C4-2B (cell line): ENCODE measurements around the gene BCL2L1.

Source experiments
- H3K27ac ChIP-seq: fragments of 450-650 bp; 2 replicates; pipeline ENCODE4 v1.5.1; 2017
- CTCF ChIP-seq: fragments of 450-650 bp; conservative IDR thresholded peaks from 2 replicates; pipeline ENCODE4 v1.5.1; 2017; ENCODE audit warnings: mild to moderate bottlenecking
- ZFX ChIP-seq: fragments of 450-650 bp; IDR thresholded peaks from 2 replicates; pipeline ENCODE4 v1.6.1; 2017

The BCL2L1 gene

GRCh38 chr20:31722257-31723068 is at the start of gene BCL2L1:
Gene BCL2L1, minus strand, starts transcription at chr20:31722868. Its CDS starts 650 bp downstream, at chr20:31722218.
- no peak for TF ChIP-seq ZFX
- peak; percentile 29; the same call in 1 of the 2 replicates for TF ChIP-seq CTCF
- H3K27ac ChIP-seq, result peak within 1 kb of the TSS; percentile 95

- TF ChIP-seq ZFX (no peak), CTCF (no peak)
- no peak overlapping the region for H3K27ac ChIP-seq
Observed at GRCh38 chr20:31770243-31770642, 47.6 kb upstream of the BCL2L1 start.

- TF ChIP-seq ZFX, result no peak
- TF ChIP-seq CTCF, result no peak
- no peak overlapping the region for H3K27ac ChIP-seq
Observed at GRCh38 chr20:31769681-31770080, 47.0 kb upstream of the BCL2L1 start.

- H3K27ac ChIP-seq, result no peak overlapping the region
- no peak for TF ChIP-seq ZFX
- TF ChIP-seq CTCF, result no peak
Observed at GRCh38 chr20:31767805-31768204, 45.1 kb upstream of the BCL2L1 start.

GRCh38 chr20:31764641-31765305 is 42.1 kb upstream of the BCL2L1 start:
- TF ChIP-seq ZFX, result no peak
- TF ChIP-seq CTCF, result no peak
- no peak overlapping the region for H3K27ac ChIP-seq

- H3K27ac ChIP-seq, result no peak overlapping the region
- TF ChIP-seq ZFX, result no peak
- no peak for TF ChIP-seq CTCF
Observed at GRCh38 chr20:31760519-31761240, 38.0 kb upstream of the BCL2L1 start.
